GM19467 (cell line): Measurements from ENCODE around the gene TP53I11.

Experiments used
- ATAC-seq: cut with Tn5 transposase; IDR thresholded peaks from one replicate; pipeline ENCODE4 v1.9.1; 2021; ENCODE audit warnings: mild to moderate bottlenecking, moderate library complexity; ENCODE audit not compliant: unreplicated experiment

The TP53I11 gene

DNA sequence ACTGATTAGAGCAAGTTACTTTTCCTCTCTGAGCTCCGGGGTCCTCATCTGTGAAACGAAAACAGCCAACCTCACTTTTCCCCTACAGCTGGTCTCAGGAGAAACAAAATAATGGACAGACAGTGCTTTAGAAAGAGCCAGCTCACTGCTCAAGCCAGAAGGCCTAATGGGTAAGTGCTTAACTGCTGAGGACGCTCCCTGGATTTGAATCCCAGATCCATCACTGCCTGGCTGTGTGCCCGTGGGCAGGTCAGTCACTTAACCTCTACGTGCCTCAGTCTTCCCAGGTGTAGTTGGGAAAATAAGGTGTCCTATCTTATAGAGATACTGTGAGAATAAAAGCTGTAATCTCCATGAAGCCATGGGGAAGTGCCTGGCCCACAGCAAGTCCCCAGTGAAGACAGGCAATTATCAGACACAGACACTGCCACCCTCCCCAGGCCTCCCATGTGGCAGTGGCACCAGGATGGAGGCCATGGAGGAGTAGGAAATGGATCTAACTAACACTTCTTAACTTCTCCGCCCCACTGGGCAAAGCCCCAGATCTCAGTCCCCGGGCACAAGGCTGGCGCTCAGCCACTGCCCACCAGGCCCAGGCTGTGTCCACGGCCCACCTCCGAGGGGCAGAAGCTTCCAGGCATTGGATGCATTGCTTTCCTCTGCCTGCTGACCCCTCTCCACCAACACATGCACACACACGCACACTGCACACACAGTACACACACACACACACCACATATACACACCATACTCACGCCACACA is 9.2 kb downstream of the TP53I11 start:
- no peak for ATAC-seq

DNA sequence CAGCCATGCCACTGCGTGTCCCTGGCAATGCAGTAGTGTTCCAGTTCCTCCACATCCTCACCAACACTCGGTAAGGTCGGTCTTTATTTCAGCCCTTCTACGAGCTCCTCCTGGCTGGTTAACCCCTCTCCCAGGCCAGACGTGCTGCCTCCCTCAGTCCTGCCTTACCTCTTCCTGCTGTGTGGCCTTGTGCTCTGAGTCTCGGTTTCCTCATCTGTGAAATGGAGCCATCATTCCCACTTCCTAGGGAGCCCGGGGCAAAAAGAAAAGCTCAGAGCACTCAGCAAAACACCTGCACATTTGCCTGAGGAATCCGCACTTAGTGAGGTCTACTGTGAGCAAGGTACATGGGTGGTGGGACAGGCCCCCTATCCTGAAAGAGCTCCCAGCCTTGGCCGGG is 9.8 kb downstream of the TP53I11 start:
- ATAC-seq, result no peak

GRCh38 chr11:44940404-44940803 is 10.3 kb downstream of the TP53I11 start:
- ATAC-seq, result no peak

DNA sequence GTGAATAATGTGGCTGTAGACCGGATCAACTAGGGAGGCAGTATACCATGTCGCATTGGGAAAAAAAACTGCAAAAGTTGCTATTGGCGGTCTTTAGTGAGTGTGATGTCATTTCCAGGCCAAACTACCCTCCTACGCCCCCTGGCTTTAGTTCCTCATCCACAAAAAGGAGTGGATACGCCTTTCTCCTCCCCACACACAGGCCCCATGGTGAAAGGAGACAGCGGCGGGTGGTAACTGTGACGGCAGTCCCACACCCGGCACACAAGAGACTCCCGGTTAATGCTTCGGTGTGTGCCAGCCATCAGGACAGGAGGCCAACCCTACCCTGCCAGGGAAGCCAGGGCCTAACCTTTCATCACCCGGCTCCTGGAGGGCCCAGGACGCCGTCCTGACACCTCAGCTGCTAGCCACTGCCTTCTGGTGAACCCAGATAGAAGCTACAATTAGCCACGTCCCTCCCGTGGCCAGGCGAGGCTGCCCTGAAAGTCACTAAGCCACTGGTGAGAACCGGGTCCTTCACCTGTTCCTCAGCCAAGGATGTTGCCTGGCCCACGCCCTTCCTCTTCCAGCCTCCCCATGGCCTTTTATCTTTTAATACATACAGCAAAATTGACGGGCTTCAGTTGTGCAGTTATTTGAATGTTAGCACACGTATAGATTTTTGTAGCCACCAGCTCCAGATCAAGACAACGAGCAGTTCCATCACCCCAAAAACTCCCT is 10.8 kb downstream of the TP53I11 start:
- ATAC-seq, result no peak

- ATAC-seq, result no peak
Observed at GRCh38 chr11:44938066-44938691, 12.5 kb downstream of the TP53I11 start.

DNA sequence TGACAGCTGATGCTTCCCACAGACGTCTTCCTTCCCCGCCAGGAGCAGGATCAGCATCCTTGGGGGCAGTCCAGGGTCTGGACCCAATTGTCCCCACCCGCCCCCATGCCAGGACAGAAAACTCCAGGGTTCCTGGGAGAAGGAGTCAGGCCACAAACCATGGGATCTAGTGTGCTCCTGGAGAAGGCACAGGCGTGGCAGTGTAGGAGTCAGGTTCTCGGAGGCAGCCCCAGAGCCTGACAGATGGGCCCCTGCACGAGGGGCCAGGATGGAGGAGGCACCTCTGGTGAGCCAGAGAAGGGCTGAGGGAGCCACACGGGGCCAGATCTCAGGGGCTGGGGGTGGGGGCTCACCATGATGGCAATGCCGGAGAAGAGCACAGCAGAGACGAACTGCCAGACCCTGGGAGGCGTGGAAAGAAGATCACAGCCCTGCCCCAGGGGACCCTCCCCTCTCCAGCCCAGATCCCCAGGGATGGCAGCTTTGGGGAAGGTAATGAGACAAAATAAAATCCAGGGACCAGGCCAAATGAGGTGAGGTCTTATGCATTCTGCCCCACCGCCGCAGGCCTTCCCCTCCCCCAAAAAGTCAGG is 13.6 kb downstream of the TP53I11 start:
- ATAC-seq, result no peak

DNA sequence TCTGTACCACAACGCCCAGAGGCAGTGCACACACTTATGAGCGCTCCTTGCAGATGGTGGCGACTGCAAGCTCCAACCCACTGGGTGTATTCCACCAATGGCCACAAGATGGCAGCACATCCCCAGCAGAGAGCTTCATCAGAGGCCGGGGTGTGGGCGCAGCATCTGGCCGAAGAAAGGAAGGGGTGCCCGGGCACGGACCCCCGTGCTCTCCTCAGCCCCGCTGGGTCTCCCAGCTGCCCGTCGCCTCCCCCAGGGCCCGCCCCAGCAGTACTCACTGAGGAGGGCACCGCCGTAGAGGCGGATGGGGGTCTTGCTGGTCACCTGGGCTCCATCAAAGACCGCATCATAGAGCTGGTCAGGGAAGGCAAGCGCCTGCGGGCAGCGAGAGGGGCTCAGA is 14.2 kb downstream of the TP53I11 start:
- ATAC-seq, result peak; percentile 63

DNA sequence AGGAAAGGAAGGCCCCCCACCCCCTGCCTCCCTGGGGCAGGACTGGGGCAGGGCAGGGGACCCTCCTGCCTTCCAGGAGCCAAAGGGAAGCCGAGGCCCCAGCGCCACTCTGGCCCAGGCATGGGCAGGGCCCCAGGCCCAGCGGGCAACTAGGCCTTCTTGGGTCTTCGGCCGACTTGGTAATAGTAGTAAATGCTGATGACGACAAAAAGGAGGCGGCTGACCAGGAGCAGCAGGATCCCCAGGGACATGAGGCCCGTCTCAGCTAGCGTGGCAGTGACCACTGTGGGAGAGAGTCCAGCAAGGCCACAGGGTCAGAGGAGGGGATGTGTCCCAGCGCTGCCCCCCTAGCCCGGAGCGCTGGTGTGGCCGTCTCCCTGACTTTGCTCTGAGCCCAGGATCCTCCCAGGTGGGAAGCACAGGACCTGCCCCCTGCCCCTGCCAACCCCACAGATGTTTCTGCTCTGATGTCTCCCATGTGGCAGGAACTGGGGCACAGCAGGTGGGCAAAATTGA is 15.9 kb downstream of the TP53I11 start:
- no peak for ATAC-seq

DNA sequence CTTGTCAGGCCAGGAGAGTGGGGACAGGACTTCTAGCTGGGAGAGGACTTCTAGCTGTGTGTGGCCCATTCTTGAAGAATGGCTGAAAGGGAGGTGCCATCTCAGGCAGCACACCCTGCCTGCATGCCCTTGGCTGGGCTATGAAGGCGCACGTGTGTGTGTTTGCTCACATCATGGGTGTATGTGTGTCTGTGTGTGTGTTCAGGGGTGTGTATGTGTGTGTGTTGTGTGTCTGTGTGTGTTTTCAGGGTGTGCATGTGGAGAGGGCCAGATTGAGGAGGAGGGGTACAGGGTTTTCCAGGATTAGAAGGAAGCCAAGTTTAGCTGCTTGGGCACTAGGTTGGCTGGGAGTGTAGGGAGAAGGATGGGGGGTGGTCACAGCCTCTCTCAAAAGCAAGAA is 16.6 kb downstream of the TP53I11 start:
- ATAC-seq, result no peak

GRCh38 chr11:44931466-44931865 is 19.2 kb downstream of the TP53I11 start:
- no peak for ATAC-seq

- no peak for ATAC-seq
Observed at GRCh38 chr11:44930588-44931302, 19.9 kb downstream of the TP53I11 start.

GRCh38 chr11:44928816-44929215 is 21.9 kb downstream of the TP53I11 start:
- ATAC-seq, result no peak

GRCh38 chr11:44928144-44928543 is 22.5 kb downstream of the TP53I11 start:
- no peak for ATAC-seq

GRCh38 chr11:44927174-44927661 is 23.5 kb downstream of the TP53I11 start:
- ATAC-seq, result no peak

GRCh38 chr11:44926036-44926435 is 24.6 kb downstream of the TP53I11 start:
- no peak for ATAC-seq

DNA sequence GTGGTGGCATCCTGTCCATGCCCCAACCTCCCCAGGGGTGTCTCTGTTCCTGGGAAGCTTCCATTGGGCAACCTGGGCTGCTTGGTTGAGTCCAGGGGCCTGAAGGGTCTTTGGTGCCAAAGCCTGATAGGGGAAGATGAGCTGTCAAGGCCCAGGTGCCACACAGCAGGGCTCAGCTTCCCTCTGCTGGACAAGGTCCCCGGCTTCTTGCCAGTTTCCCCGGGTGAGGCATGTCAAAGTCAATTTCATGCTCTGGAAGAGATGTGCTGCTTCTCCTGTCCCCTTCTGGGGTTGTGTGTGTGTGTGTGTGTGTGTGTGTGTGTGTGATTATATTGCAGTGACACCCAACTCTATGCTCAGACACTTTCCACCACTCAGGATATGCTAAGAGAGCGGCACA is 26.9 kb downstream of the TP53I11 start:
- ATAC-seq, result no peak

- ATAC-seq, result no peak
Observed at GRCh38 chr11:44923115-44923514, 27.6 kb downstream of the TP53I11 start.

DNA sequence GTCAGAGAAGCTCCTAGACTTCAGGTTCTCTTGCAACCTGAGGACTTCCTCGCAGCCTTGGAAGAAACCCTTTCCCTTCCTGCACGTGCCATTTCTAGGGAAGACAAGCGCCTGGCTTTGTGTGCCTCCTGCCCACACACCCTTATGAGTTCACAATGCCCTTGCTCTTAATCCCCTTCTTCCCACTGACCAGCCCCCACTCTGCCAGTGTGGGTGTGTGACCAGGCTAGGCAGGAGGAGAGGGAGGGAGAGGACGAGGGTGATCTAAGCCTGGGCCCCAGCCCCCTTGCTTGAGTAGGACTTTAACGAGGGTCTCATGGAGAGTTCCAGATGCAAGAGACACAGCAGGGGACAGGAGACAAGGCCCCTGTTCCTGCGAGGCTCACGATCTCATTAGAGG is 30.2 kb downstream of the TP53I11 start:
- ATAC-seq, result no peak

GRCh38 chr11:44917741-44918140 is 32.9 kb downstream of the TP53I11 start:
- ATAC-seq, result no peak

- no peak for ATAC-seq
Observed at GRCh38 chr11:44916801-44917385, 33.8 kb downstream of the TP53I11 start.
